ENCODE results near the gene TTLL1. TPM values are rescaled to one million over a fixed set of nuclear protein-coding genes. Genes with fewer than 3 reads are reported as not detected.

Gene TTLL1
- total and polyA plus RNA-seq, 9 of the 15 experiments (the other 6 are each of a cell fraction or from before 2014, with no cell fraction given): 0.06 to 0.85 (median 0.17) TPM

DNA sequence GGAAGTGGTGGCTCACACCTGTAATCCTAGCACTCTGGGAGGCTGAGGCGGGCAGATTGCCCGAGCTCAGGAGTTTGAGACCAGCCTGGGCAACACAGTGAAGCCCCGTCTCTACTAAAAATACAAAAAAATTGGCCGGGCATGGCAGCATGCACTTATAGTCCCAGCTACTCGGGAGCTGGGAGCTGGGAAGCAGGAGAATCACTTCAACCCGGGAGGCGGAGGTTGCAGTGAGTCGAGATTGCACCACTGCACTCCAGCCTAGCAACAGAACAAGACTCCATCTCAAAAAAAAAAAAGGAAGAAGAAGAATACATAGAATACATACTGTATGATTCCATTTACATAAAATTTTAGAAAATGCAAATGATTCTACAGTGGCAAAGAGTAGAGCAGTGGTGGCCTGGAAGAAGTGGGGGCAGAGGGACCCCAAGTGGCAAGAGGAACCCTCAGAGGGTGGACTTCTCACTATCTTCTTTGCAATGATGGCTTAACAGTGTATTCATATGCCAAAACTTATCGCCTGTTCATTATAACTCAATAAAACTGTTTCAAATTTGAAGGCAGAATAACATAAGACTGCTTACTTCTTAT is 96.2 kb downstream of the TTLL1 start:
- ChIA-PET POLR2A (no interaction called here), CTCF (ENCODE audit: low intra/inter-chr PET ratio) (no interaction called here)
- in situ Hi-C loops (cut with MboI) (no loop called here), intact Hi-C loops (cut with micrococcal nuclease) (no loop called here)
- TF ChIP-seq PHTF2 (CRISPR knock-in tag; IDR thresholded peaks at IDR 0.05): no peak
- TF ChIP-seq ZNF668 (CRISPR knock-in tag; IDR thresholded peaks at IDR 0.05): no peak
- TF ChIP-seq C11orf30 (IDR thresholded peaks at IDR 0.05; ENCODE audit: low read depth): no peak
- TF ChIP-seq ATF7 (IDR thresholded peaks at IDR 0.05): no peak
- no peak for TF ChIP-seq MECOM (CRISPR knock-in tag; IDR thresholded peaks at IDR 0.05)
- no peak for TF ChIP-seq SMARCA4 (IDR thresholded peaks at IDR 0.05)
- no peak for TF ChIP-seq POU5F1 (IDR thresholded peaks at IDR 0.05; ENCODE audit: borderline replicate concordance, low read depth, low read length, partially characterized antibody)
- no peak for TF ChIP-seq NCOA2 (IDR thresholded peaks at IDR 0.05; ENCODE audit: partially characterized antibody in 2 of 2)
- TF ChIP-seq, protein P1, sequence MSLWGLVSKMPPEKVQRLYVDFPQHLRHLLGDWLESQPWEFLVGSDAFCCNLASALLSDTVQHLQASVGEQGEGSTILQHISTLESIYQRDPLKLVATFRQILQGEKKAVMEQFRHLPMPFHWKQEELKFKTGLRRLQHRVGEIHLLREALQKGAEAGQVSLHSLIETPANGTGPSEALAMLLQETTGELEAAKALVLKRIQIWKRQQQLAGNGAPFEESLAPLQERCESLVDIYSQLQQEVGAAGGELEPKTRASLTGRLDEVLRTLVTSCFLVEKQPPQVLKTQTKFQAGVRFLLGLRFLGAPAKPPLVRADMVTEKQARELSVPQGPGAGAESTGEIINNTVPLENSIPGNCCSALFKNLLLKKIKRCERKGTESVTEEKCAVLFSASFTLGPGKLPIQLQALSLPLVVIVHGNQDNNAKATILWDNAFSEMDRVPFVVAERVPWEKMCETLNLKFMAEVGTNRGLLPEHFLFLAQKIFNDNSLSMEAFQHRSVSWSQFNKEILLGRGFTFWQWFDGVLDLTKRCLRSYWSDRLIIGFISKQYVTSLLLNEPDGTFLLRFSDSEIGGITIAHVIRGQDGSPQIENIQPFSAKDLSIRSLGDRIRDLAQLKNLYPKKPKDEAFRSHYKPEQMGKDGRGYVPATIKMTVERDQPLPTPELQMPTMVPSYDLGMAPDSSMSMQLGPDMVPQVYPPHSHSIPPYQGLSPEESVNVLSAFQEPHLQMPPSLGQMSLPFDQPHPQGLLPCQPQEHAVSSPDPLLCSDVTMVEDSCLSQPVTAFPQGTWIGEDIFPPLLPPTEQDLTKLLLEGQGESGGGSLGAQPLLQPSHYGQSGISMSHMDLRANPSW (CRISPR knock-in tag; IDR thresholded peaks at IDR 0.05): no peak
- TF ChIP-seq, protein P2, sequence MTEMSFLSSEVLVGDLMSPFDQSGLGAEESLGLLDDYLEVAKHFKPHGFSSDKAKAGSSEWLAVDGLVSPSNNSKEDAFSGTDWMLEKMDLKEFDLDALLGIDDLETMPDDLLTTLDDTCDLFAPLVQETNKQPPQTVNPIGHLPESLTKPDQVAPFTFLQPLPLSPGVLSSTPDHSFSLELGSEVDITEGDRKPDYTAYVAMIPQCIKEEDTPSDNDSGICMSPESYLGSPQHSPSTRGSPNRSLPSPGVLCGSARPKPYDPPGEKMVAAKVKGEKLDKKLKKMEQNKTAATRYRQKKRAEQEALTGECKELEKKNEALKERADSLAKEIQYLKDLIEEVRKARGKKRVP (CRISPR knock-in tag; IDR thresholded peaks at IDR 0.05): no peak
- TF ChIP-seq PML (IDR thresholded peaks at IDR 0.05; ENCODE audit: low read length): no peak
- no peak overlapping the region for H3K9ac ChIP-seq (ENCODE audit: insufficient read depth in 1 of 2, low read depth in 2 of 2, low read length in 2 of 2)
- H3K9me1 ChIP-seq (ENCODE audit: control insufficient read depth, insufficient read depth, low read length): no peaks in the 10 kb centered on the region
- no peak overlapping the region for H2AFZ ChIP-seq (ENCODE audit: low read depth, low read length)
- no peaks in the 10 kb centered on the region for H3K9me3 ChIP-seq (replicated peaks; ENCODE audit: control insufficient read depth, insufficient read depth, low read depth, low read length)
- peaks cover 3 to 8% of the 10 kb centered on the region in 2 experiments; a peak in 3 of 5 replicates for H3K4me1 ChIP-seq (replicated peaks in 1 of 2; ENCODE audit: control insufficient read depth in 2 of 2, insufficient read depth in 2 of 2, low read length in 2 of 2)
- DNase-seq (ENCODE audit: extremely low read depth in 1 of 4, low spot score in 3 of 4) (no peak), ATAC-seq (no peak), FAIRE-seq (no peak)
- H3K4me3 ChIP-seq: no peak overlapping the region
- no peaks in the 10 kb centered on the region; the same call in 2 of the 3 replicates for H3K36me3 ChIP-seq (ENCODE audit: control insufficient read depth, insufficient read depth, low read length)
- BruUV-seq (replicated peaks): no TSS peak
- no peaks in the 10 kb centered on the region for H3K27me3 ChIP-seq (ENCODE audit: control insufficient read depth in 2 of 2, insufficient read depth in 2 of 2, low read length in 2 of 2)
- no peak overlapping the region for H3K4me2 ChIP-seq (ENCODE audit: insufficient read depth, low read length)
- peaks cover 8% of the 10 kb centered on the region for H4K20me1 ChIP-seq (replicated peaks; ENCODE audit: control insufficient read depth, insufficient read depth, low read length)
- WGBS (ENCODE audit: insufficient coverage, low coverage, missing lambda C conversion rate): 82% methylated on average over 7 of the region's 9 CpGs
- peaks cover 46% of the 10 kb centered on the region for H3K79me2 ChIP-seq (ENCODE audit: control insufficient read depth, insufficient read depth, low read length)
- H3K27ac ChIP-seq (ENCODE audit: extremely low read depth, low read depth, low read length): no peak overlapping the region

Data from K562 (cell line).